GM12874 (cell line): Measurements from ENCODE around the gene WDCP.

ENCODE experiments used
- CTCF ChIP-seq: IDR thresholded peaks from 2 replicates; pipeline ENCODE4 v1.5.1; 2011; ENCODE audit warnings: low read depth, mild to moderate bottlenecking, control low read depth, low read length, moderate library complexity; ENCODE audit not compliant: insufficient read depth

Gene WDCP

DNA sequence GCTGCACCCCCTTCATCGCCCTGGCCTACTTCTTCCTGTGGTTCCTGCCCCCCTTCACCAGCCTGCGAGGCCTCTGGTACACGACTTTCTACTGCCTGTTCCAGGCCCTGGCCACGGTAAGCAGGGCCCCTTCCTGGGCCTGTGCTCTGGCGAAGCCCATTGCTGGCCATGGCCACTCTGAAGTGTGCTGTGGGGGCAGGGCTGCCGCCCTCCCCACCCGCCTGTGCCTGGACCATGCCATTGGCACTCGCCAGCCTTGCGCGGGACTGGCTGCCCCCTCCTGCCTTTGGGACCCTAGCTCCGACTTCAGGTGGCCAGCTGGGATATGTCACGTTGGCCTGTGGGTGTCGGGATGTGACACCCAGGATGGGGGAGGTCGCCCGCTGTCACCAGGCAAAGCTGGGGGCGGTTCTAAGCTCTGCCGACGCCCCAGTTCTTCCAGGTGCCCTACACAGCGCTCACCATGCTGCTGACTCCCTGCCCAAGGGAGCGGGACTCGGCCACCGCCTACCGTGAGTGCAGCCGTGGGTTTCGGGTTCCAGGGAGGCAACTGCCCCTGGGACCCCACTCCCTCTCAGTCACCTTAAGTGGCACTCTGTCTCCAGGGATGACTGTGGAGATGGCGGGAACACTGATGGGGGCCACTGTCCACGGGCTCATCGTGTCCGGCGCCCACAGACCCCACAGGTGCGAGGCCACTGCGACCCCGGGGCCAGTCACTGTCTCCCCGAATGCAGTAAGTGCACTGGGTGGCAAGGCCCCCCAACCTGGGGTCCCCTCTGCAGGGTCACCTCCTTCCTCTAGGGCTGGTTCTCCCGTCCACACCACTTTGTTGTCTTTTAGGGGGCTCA lies 30.1 kb downstream of the WDCP start:
- TF ChIP-seq CTCF = no peak

DNA sequence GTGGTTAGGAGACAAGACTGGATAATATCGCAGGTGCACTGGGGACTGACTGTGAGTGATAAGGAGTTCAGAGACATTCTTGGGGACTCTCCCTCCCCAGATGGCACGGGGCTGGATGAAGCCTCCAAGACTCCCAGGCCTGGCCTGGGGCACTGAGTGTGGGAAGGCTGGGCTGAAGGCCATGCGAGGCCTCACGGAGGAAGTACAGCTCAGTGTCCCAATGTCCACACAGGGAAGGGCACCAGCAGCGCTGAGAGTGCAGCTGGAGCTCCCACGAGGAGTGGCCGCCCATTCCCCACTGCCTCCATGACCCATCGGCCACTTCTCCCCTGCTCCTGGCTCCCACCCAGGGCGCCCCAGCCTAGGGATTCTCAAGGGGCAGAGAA lies 30.8 kb downstream of the WDCP start:
- TF ChIP-seq CTCF = no peak

DNA sequence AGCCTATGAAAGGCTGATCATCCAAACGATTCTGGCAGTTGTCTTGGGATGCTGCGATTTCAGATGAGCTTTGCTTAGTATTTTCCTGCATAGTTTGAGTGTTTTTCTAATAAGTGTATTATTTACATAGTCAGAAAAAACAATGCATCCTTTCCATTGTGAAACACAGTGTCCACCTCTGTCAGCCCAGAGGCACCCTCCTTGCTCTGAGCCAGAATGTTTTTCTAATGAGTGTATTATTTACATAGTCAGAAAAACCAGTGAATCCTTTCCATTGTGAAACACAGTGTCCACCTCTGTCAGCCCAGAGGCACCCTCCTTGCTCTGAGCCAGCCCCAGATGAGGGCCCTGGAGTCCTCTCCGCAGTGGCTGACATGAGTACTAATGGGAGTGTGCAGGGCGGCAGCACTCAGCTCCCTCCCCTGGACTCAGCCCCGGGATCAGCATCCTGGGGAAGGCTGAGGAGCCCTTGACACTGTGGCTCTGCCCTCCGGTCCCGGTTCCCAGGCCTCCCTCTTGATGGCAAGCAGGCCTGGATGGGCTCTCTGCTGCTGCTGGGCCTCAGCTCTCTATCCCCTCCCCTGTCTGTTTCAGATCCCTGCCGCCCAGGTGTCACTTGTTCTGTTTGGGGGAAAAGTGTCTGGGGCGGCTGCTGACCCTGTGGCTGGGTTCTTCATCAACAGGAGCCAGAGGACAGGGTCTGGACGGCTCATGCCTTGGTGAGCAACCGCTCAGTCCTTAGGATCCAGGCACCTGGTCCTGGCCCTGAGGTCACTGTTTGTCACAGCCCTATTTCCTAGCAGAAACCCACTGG lies 31.4 kb downstream of the WDCP start:
- TF ChIP-seq CTCF = no peak

GRCh38 chr2:24012521-24013188 lies 34.5 kb downstream of the WDCP start:
- TF ChIP-seq CTCF = no peak

- no peak for TF ChIP-seq CTCF
Measured at GRCh38 chr2:24011250-24012104, 35.7 kb downstream of the WDCP start.

DNA sequence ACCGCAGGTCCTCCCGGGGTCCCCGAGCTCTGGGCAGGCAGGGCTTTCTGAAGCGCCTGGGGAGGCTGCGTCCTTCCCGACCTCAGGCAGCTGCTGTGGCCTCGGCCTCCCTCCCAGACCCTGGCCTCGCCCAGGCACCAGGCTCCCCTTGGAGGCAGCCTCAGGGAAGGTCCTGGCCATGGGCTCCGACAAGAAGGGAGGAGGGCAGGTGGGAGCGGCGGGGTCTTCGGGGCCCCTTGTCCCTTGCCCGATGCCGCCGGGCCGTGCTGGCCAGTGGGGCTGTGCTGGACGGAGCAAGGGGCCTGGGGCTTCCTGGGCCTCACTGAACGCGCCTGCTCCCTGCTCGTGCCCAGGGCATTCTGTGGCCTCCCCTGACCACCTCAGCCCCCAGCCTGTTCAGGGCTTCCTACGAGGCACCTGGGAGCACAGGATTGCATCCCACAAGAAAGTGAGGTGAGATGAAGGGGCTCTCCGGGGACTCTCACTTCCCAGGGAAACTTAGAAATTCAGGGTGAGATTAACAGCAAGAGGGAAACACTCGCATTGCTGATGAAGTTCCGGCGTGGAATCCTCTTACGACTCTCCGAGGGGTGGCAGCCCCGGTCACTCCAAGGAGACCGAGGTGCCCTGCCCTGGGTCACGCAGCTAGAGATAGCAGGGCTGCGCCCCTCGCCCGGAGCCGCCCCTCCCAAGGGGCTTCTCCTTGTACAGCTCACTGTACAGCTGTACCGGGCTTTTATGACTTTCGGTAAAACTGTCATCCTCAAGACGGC lies 36.5 kb downstream of the WDCP start:
- no peak for TF ChIP-seq CTCF
